CD4-positive, alpha-beta T cell treated with Interleukin-21 for 1 hour (primary cell): ENCODE results near the gene BTBD17.

Experiments
- DNase-seq: peaks from one replicate; pipeline ENCODE4 v3.0.0-alpha.2; 2020

BTBD17 gene

GRCh38 chr17:74334393-74335039 lies 27.2 kb downstream of the BTBD17 start:
- DNase-seq = no peak

- no peak for DNase-seq
Observed at GRCh38 chr17:74332763-74333283, 28.8 kb downstream of the BTBD17 start.

DNA sequence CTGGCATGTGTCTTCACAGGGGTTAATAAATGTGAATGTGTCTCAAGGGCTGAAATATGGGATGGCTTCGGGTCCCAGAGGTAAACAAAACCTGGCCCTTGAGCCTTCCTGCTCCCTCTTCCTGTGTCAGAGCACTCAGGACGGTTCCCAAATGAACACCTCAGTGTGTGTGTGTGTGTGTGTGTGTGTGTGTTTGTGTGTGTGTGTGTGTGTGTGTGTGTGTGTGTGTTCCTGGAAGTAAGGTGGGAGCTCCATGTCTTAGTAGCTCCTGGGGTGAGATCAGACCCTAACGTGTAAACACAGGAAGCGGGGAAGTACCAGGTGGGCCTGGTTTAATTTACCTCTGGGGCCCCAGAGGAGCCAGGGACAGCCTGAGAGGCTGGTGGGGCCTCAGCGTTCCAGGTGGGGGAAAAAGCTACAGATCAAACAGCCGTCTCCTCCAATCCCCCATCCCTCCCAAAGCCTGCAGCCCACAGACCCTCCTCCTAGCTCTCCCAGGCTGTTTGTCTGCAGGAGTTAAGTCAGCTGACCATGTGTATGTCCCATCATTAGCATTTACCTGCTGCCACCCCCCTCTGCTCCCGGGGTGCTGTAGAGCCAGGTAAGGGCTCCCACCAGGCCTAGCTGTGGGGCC lies 29.5 kb downstream of the BTBD17 start:
- no peak for DNase-seq

DNA sequence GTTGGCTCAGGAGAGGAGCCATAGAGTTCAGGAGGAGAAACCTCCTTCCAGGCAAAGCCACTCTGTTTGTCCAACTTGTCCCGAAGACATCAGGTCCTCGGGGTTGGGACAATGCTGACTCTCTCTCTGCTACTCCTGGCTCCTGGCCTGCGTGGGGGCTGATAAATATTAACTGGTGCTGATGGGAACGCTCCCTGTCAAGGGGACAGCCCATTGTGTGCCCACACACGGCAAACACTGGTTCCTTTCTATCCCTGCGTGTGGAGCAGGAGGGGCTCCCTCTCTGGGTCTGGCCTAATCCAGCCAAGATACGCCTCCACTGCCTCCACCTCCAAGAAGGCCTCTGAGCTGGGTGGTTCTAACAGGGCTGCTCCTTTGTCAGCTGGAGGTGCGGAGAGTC lies 31.2 kb downstream of the BTBD17 start:
- DNase-seq = no peak

DNA sequence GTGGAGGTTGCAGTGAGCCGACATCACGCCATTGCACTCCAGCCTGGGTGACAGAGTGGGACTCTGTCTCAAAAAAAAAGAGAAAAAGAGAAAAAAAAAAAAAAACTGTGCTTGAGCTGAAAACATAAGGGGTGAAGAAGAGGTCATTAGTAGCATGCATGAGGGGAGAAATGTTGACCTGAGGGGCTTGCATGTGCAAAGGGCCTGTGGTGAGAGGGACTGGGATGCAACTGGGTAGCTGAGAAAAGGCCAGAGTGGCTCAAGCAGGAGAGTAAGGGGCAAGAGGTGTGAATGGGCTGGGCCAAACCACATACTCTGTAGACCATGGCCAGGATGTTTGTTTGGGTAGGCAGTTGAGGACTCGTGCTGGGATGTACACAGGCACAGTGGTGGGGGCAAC lies 32.3 kb downstream of the BTBD17 start:
- no peak for DNase-seq

DNA sequence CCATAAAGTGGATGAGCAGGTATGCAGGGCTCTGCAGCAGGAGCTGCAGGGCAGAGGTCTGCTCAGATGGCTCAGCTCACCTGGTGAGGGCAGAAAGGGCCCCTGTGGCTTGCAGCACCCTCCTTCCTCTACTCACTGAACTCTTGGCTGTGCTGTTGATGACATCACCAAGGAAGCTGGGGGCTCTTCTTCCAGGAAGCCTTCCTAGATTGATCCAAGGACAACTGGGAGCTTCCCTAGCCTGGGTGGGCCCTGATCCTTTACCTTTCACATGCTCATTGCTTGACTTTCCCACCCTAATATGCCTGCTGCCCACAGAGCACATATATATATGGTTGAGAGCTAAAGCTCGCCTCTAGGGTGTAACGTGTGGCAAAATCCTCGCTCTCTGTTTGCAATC lies 33.2 kb downstream of the BTBD17 start:
- DNase-seq = no peak

GRCh38 chr17:74326506-74326905 lies 35.2 kb downstream of the BTBD17 start:
- no peak for DNase-seq

GRCh38 chr17:74325743-74326379 lies 35.8 kb downstream of the BTBD17 start, which contains the start of gene KIF19:
KIF19 (plus strand) TSS chr17:74326226; CDS start chr17:74326350, 124 bp downstream.
- peak; percentile 64 for DNase-seq

- DNase-seq = no peak
Observed at GRCh38 chr17:74325376-74325742, 36.3 kb downstream of the BTBD17 start.

DNA sequence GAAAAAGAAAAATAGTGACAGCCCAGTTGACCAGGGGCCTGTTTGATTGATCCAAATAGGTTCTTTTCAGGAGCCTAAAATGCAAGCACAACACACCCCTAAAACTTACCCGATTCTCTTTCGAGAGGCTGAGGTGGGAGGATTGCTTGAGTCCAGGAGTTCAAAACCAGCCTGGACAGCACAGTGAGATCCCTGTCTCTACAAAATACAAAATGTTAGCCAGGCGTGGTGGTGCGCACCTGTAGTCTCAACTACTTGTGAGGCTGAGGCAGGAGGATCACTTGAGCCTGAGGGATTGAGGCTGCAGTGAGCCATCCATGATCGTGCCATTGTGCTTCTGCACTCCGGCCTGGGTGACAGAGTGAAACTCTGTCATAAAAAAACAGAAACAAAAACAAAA lies 37.1 kb downstream of the BTBD17 start:
- no peak for DNase-seq

DNA sequence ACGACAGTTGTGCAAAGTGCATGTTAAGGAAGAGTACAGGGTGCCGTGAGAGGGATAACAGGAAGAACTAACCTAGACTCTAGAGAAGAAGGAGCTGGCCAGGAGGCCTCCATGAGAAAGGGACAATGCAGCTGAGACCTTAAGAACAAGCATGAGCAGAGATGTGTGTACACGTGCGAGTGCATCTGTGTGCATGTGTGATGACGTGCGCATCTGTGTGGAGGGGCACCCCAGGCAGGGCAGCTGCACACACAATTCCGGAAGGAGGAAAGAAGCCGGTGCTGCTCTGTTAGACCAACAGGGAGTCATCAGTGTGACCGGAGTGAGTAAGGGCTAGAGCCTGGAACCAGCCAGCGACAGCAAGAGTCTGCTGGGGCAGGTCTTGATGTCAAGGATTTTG lies 43.3 kb downstream of the BTBD17 start:
- no peak for DNase-seq

DNA sequence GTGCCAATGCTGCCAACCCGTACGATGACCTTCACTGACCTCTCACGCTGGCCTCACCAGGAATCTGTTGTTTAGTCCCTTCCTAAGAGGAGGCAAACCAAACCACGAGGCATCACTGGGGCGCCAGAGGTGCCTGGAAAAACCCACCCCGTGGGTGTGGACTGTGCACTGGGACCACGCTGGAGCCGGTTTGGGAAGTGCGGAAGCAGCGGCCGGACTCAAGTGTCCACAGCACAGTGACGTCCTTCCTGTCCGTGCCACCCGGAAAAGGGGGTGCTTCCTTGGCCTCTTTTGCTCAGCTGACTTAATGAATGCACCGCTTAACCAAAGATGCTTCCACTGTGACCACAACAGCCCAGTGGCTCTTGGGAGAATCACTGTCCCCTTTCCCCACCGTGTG lies 44.6 kb downstream of the BTBD17 start:
- no peak for DNase-seq

- no peak for DNase-seq
Observed at GRCh38 chr17:74316220-74316619, 45.4 kb downstream of the BTBD17 start.

- DNase-seq = no peak
Observed at GRCh38 chr17:74314877-74315276, 46.8 kb downstream of the BTBD17 start.

DNA sequence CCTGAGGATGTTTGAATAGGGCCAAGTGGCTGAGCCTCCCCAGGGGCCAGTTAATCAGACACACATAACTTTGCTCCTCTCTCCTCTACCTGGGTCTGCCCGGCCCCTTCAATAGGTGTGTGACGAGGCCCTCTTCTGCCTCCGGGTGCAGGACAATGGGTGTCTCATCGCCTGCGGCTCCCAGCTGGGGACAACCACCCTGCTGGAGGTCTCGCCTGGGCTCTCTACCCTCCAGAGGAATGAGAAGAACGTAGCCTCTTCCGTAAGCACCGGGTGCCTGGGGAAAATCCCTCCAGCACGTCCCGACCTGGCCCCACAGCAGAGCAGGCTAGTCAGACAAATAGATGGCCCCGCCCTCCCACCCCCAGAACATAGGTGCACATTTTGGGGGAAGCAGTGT lies 51.8 kb downstream of the BTBD17 start:
- DNase-seq = no peak

- DNase-seq = no peak
Observed at GRCh38 chr17:74307984-74308773, 53.5 kb downstream of the BTBD17 start.
